Mucosa of rectum (tissue), 2 donors: ENCODE data around the gene CD82.
"Not testable (repeated sequence)": the region's sequence is repeated elsewhere in the genome, so short reads cannot be mapped to it uniquely, and the experiment has no call there.

Experiments
- H3K27ac ChIP-seq, 2 donors: one replicate each; pipeline ENCODE4 v1.7.0; 2013; ENCODE audit warnings: inconsistent platforms in 2 of 2, low read depth in 2 of 2, low read length in 2 of 2
- H3K27me3 ChIP-seq, 2 donors: one replicate each; pipeline ENCODE4 v1.7.0; 2013; ENCODE audit warnings: low read length in 2 of 2; ENCODE audit not compliant: control insufficient read depth in 2 of 2, insufficient read depth in 2 of 2
- H3K36me3 ChIP-seq, 2 donors: one replicate each; pipeline ENCODE4 v1.7.0; 2013; ENCODE audit warnings: low read length in 2 of 2; ENCODE audit not compliant: control insufficient read depth in 2 of 2, insufficient read depth in 2 of 2
- H3K4me1 ChIP-seq, 2 donors: one replicate each; pipeline ENCODE4 v1.7.0; 2013; ENCODE audit warnings: low read length in 2 of 2, mild to moderate bottlenecking in 1 of 2; ENCODE audit not compliant: control insufficient read depth in 2 of 2, insufficient read depth in 2 of 2
- H3K4me3 ChIP-seq, 2 donors: one replicate each; pipeline ENCODE4 v1.7.0; 2013; ENCODE audit warnings: low read length in 2 of 2
- H3K9ac ChIP-seq, 2 donors: one replicate each; pipeline ENCODE4 v1.7.0; 2013; ENCODE audit warnings: low read length in 2 of 2, low read depth in 1 of 2, mild to moderate bottlenecking in 1 of 2
- H3K9me3 ChIP-seq, 2 donors: one replicate each; pipeline ENCODE4 v1.7.0; 2013; ENCODE audit warnings: low read length in 2 of 2; ENCODE audit not compliant: control insufficient read depth in 2 of 2
- donor health status: healthy.
- donor health status: Normal muscosa, but diverticular disease.

The CD82 gene

DNA sequence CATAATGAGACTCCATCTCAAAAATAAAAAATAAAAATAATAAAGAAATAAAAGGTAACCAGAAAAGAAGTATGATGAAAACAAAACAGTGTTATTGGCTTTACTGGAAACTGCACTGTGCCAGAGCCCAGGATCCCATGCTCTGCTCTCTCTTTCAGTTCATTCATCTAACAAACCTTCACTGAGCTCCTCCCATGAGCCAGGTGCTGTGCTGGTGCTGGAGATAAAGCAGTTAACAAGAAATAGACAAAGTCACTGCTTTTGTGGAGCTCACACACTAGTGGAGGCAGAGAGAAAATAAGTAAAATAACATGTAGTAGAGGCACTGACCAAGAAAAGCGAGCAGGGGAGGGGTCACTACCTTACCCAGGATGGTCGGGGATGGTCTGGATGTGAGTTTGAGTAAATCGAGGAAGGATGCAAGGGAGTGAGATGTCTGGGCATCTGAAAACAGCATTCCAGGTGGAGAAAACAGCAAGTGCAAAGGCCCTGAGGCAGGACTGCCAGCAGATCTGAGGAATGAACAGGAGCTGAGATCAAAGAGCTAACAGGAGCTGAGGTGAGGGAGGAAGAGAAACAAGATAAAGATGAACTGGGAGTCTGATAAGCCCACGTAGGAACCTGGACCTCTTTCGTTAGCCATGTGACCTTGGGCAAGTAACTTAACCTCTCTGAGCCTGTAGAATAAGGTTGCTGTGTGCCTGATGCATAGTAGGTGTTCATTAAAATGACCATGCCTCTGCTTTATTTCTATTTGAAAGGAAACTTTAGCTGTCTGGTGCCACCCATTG, 31.3 kb upstream of the CD82 start:
- no peak overlapping the region for H3K27ac ChIP-seq
- H3K9ac ChIP-seq: no peak overlapping the region
- no peaks in the 10 kb centered on the region for H3K36me3 ChIP-seq
- no peaks in the 10 kb centered on the region for H3K4me1 ChIP-seq
- H3K27me3 ChIP-seq: peaks cover 0 to 2% of the 10 kb centered on the region in 2 donors
- H3K4me3 ChIP-seq: no peak overlapping the region
- H3K9me3 ChIP-seq: no peaks in the 10 kb centered on the region

DNA sequence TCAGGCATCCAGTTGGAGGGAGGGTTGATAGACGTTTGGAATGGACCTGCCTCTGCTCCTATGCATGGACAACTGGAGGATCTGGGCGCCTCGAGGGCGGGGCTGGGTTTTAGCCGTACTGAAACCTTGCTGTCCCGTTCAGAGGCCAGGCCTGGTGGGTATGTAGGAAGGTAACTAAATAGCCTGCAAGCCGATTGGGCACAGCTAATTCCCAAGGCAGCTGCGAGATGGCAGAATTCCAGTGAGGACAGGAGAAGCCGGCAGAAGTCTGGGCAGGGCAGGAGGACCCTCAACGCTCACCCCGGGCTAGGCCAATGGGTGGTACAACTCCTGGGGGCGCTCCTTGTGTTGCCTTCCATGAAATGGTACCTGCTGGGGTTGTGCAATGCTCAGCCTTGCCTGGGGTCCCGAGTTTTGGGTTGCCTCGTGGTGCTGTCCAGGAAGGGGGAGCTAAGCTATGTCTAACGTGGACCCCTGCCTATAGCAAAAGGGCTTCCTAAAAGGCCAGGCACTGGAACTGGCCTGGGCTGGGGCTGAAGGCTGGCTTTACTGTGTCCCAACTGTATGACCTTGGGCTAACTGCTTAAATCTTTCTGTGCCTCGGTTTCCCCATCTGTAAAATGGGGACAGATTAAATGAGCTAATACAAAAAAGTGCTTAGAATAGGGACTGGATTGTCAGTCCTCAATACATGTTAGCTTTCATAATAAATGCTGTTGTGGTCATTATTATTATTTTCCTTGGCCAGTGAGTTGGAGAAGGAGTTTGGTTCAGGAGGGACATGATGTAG, 30.1 kb upstream of the CD82 start:
- peaks cover 0 to 2% of the 10 kb centered on the region in 2 donors for H3K27me3 ChIP-seq
- H3K4me3 ChIP-seq: no peak overlapping the region
- no peaks in the 10 kb centered on the region for H3K36me3 ChIP-seq
- H3K9ac ChIP-seq: no peak overlapping the region
- H3K9me3 ChIP-seq: no peaks in the 10 kb centered on the region
- H3K27ac ChIP-seq: no peak overlapping the region
- H3K4me1 ChIP-seq: no peaks in the 10 kb centered on the region

DNA sequence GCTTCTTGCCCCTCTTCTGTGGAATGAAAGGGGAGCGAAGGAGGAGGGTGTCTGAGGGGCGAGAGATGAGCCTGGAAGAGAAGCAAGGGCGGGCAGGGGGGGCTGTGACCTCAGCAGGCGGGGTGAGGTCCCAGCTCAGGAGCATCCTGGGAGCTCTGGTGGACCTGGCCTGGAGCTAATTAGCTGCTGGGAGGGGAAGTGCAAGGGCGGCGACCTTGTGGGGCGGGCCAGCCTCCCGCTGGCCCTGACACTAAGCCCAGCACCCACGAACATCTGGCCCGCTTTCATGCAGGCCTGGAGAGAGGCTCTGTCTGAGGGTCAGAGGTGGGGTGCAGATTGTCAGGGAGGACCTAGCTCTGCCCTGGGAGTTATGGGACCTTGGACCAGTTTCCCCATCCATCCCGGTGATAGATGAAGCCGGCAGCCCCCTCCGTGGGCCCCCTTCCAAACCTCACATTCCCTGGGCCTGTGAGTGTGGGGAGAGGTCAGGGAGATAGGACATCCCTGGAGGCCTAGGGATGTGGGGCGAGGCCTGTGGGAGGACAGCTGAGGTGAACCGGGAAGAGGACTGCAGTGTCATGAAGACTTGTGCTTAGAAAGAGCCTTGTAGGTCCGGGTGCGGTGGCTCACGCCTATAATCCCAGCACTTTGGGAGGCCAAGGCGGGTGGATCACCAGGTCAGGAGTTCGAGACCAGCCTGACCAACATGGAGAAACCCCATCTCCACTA, 28.5 kb upstream of the CD82 start:
- H3K9ac ChIP-seq: no peak overlapping the region
- H3K27me3 ChIP-seq: peaks cover 0 to 2% of the 10 kb centered on the region in 2 donors
- H3K36me3 ChIP-seq: no peaks in the 10 kb centered on the region
- no peaks in the 10 kb centered on the region for H3K4me1 ChIP-seq
- no peaks in the 10 kb centered on the region for H3K9me3 ChIP-seq
- no peak overlapping the region for H3K4me3 ChIP-seq
- H3K27ac ChIP-seq: no peak overlapping the region

DNA sequence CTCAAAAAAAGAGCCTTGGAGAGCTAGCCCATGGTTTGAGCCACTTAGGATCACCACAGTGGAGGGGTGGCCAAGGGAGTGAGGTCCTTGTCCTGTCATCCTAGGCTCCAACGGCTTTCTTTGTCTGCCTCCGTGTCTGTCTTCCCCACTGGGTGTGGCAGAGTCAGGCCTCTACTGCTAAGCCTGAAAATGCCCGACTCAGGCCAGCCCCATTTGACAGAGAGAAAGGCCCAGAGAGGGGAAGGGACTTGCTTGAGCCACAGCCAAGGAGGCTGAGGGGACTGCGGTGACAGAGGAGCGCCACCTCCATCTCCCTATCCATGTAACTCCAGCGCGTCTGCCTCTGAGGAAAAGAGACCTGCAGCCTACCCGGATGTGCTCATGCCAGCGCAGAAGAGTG, 27.8 kb upstream of the CD82 start:
- H3K9ac ChIP-seq: no peak overlapping the region
- no peak overlapping the region for H3K27ac ChIP-seq
- H3K9me3 ChIP-seq: no peaks in the 10 kb centered on the region
- H3K4me1 ChIP-seq: no peaks in the 10 kb centered on the region
- H3K36me3 ChIP-seq: no peaks in the 10 kb centered on the region
- H3K4me3 ChIP-seq: no peak overlapping the region
- peaks cover 0 to 2% of the 10 kb centered on the region in 2 donors for H3K27me3 ChIP-seq

DNA sequence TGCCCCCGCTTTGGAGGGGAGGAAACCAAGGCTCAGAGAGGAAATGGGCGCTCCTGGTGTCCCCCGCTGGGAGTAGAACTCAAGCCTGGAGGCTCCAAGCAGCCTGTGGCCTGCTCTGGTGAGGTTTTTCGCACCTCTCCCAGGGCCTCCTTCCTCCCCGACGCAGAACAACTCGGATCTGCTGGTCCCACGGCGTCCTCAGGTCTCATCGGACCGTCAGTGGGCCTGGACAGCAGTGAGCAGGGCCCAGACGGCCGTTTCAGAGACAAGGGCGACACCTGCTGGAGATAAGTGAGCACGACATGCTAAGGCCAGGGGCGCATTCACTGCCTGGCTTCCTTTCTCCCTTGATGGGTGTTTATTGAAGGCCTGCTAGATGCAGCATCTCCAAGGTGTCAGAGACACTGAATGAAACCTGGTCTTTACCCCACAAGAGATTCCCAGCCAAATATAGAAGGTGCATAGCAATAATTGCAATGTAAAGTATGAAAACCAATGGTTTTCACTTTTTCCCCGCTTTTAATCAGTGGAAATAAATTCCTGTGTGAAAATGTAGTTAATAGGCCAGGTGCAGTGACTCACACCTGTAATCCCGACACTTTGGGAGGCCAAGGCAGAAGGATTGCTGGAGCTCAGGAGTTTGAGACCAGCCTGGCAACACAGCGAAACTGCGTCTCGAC, 26.9 kb upstream of the CD82 start:
- Histone ChIP-seq H3K4me3 (no peak overlapping the region), H3K9ac (peak overlapping the region; percentile 17 to 22), H3K9me3 (no peaks in the 10 kb centered on the region), H3K4me1 (no peaks in the 10 kb centered on the region), H3K36me3 (no peaks in the 10 kb centered on the region), H3K27me3 (peaks cover 0 to 2% of the 10 kb centered on the region in 2 donors), H3K27ac (no peak overlapping the region)

DNA sequence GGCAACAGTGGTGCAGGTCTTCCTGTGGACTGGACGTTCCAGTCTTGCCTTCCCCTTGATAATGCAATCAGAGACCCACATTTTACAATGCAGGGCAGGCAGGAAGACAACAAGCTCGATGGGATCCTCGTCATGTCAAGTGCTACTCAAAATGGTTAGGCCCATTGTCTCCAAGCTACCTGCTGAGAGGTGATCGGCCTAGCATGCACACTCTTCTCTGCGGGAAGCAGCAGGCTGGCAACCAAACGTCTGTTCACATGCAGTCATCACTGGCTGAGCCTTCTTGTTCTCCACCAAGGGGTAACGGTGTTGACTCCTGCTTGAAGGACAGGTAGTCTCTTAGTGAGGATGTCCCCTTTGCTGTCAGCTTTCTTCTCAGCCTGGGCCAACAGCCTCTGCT, 25.5 kb upstream of the CD82 start:
- no peaks in the 10 kb centered on the region for H3K4me1 ChIP-seq
- H3K9ac ChIP-seq: no peak overlapping the region
- peaks cover 0 to 2% of the 10 kb centered on the region in 2 donors for H3K27me3 ChIP-seq
- no peaks in the 10 kb centered on the region for H3K36me3 ChIP-seq
- no peaks in the 10 kb centered on the region for H3K9me3 ChIP-seq
- H3K27ac ChIP-seq: no peak overlapping the region
- no peak overlapping the region for H3K4me3 ChIP-seq

DNA sequence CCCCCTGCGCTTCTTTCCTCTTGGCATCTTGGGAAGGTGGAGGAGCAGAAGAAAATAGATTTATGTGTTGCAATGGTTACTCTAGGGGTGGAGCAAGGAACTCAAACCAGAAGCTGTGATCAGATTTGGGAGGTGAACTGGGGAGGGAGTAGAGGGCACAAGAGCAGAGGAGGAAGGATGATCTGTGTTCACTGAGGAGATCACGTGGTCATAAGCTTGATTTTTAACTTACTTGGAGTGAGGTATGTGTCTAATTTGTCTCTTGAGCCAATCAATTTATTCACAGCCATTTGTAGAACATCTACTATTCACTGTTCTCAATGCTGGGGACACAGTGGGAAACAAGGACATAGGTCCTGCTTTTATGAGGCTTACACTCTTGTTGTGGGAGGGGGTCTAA, 24.8 kb upstream of the CD82 start:
- Histone ChIP-seq H3K36me3 (no peaks in the 10 kb centered on the region), H3K27ac (no peak overlapping the region), H3K27me3 (no peaks in the 10 kb centered on the region), H3K9ac (no peak overlapping the region), H3K4me3 (no peak overlapping the region), H3K4me1 (no peaks in the 10 kb centered on the region), H3K9me3 (no peaks in the 10 kb centered on the region)

DNA sequence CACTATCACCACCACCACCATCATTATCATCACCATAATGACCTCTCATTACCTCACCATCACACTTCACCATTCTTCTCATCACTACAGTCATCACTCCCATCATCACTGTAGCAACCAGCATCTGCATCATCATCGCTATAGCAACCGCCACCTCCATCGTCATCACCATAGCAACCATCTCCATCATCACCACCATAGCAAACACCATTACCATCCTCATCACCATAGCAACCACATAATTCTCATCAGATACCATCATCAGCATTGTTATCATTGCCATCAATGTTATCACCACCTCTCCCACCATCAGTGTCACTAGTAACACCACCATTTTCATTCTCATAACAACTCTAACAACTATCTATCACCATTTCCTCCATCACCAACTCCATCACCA, 23.1 kb upstream of the CD82 start:
- Histone ChIP-seq H3K4me3 (no peak overlapping the region), H3K27me3 (no peaks in the 10 kb centered on the region), H3K9ac (no peak overlapping the region), H3K4me1 (no peaks in the 10 kb centered on the region), H3K36me3 (no peaks in the 10 kb centered on the region), H3K9me3 (no peaks in the 10 kb centered on the region), H3K27ac (no peak overlapping the region)

DNA sequence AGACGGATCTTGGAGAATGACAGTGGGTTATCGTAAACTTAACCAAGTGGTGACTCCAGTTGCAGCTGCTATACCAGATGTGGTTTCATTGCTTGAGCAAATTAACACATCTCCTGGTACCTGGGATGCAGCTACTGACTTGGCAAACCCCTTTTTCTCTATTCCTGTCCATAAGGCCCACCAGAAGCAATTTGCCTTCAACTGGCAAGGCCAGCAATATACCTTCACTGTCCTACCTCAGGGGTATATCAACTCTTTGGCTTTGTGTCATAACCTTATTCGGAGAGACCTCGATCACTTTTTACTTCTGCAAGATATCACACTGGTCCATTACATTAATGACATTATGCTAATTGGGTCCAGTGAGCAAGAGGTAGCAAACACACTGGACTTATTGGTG, 18.5 kb upstream of the CD82 start:
- not testable (repeated sequence) for H3K36me3 ChIP-seq, H3K4me3 ChIP-seq, H3K27ac ChIP-seq, H3K9me3 ChIP-seq, H3K27me3 ChIP-seq, H3K4me1 ChIP-seq, H3K9ac ChIP-seq
